Colonic mucosa (tissue), 4 donors: ENCODE data around the gene ERCC1. TPM values are rescaled to one million over a fixed set of nuclear protein-coding genes. Genes with fewer than 3 reads are reported as not detected.
A peak's percentile ranks its signal among the peaks of the same experiment; 100 is the strongest.

Source experiments
- DNase-seq: peaks from one replicate; pipeline ENCODE4 v3.0.0-alpha.2; 2020
- H3K27ac ChIP-seq: fragments of 200-600 bp; one replicate; pipeline ENCODE4 v1.8.0; 2021
- H3K27me3 ChIP-seq: fragments of 200-600 bp; one replicate; pipeline ENCODE4 v1.8.0; 2021
- H3K36me3 ChIP-seq: fragments of 200-600 bp; one replicate; pipeline ENCODE4 v1.8.0; 2021
- H3K4me1 ChIP-seq: fragments of 200-600 bp; one replicate; pipeline ENCODE4 v1.8.0; 2021; ENCODE audit warnings: mild to moderate bottlenecking
- H3K4me3 ChIP-seq: fragments of 200-600 bp; one replicate; pipeline ENCODE4 v1.8.0; 2021
- H3K9ac ChIP-seq, 2 donors: one replicate each; pipeline ENCODE4 v1.7.0; 2013; ENCODE audit warnings: control low read depth in 2 of 2, low read depth in 2 of 2, low read length in 2 of 2
- H3K9me3 ChIP-seq: fragments of 200-600 bp; one replicate; pipeline ENCODE4 v1.8.0; 2021
- intact Hi-C: fragments of 100-400 bp; cut with DNase I; formaldehyde crosslinking; loops from one replicate; pipeline ENCODE4 v1.14.1; 2022
- total RNA-seq, 2 donors: library from RNA; stranded (reverse); fragmentation: NEBNext Ultra II Directional in 1 of 2; extraction: Animal tissue kit (Norgen Biotek cat#: 25700) in 1 of 2; gene quantifications; one replicate each; pipeline ENCODE4 v1.2.1, GENCODE V29; 2021
- TF ChIP-seq, protein P1 (sequence below): fragments of 200-600 bp; IDR thresholded peaks from one replicate; pipeline ENCODE4 v1.8.0; 2022; ENCODE audit warnings: antibody characterized with exemption, mild to moderate bottlenecking
- donor health status: healthy.
- donor health status: DM: no; HTN: no; CAD: no.
- donor health status: DM: no; HTN: no; CAD: no.

Gene ERCC1
- total RNA-seq, 2 donors from 2014 or later = 30.0 to 37.3 TPM

DNA sequence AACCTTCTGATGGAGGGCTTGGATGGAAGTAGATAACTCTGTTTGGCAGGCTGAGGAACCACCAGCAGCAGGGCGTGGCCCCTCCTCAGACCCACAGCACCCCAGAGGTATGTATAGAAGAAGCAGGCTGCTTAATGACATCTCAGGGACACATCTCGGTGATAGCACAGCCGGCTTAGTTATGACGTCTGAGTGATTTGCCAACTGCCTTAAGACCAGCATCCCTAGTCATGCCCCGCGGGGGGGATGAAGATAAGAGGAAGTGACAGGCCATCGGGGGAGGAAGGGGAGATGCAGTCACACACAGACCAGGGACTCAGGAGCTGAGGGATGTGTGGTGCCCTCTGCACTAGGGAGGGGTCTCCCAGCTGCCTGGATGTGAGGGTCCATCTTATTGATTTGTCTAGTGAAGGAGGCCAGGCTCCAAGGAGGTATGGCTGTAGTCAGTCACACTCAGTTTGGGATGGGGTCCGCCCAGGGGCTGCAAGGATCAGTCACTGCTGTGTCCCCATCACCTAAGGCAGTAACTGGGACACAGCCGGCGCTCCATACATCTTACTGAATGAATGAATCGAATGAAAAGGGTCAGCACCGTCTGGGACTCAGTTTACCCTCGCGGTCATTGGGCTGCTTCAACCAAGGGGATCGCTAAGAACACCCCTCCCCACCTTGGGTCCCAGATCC lies 19.2 kb upstream of the ERCC1 start:
- TF ChIP-seq, protein P1, sequence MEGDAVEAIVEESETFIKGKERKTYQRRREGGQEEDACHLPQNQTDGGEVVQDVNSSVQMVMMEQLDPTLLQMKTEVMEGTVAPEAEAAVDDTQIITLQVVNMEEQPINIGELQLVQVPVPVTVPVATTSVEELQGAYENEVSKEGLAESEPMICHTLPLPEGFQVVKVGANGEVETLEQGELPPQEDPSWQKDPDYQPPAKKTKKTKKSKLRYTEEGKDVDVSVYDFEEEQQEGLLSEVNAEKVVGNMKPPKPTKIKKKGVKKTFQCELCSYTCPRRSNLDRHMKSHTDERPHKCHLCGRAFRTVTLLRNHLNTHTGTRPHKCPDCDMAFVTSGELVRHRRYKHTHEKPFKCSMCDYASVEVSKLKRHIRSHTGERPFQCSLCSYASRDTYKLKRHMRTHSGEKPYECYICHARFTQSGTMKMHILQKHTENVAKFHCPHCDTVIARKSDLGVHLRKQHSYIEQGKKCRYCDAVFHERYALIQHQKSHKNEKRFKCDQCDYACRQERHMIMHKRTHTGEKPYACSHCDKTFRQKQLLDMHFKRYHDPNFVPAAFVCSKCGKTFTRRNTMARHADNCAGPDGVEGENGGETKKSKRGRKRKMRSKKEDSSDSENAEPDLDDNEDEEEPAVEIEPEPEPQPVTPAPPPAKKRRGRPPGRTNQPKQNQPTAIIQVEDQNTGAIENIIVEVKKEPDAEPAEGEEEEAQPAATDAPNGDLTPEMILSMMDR = no peak
- peak; percentile 58 for DNase-seq
- H3K9me3 ChIP-seq = no peaks in the 10 kb centered on the region
- no peaks in the 10 kb centered on the region for H3K4me1 ChIP-seq
- H3K36me3 ChIP-seq = no peaks in the 10 kb centered on the region
- peak overlapping the region; percentile 31 for H3K4me3 ChIP-seq
- intact Hi-C loops = no loop called here
- no peaks in the 10 kb centered on the region for H3K27me3 ChIP-seq
- peak overlapping the region; percentile 72 for H3K27ac ChIP-seq
- H3K9ac ChIP-seq = peak overlapping the region; percentile 38 to 91

- Histone ChIP-seq H3K9me3 (no peaks in the 10 kb centered on the region), H3K4me3 (no peak overlapping the region), H3K9ac (peak overlapping the region; percentile 38 to 91), H3K36me3 (no peaks in the 10 kb centered on the region), H3K4me1 (no peaks in the 10 kb centered on the region), H3K27ac (peak overlapping the region; percentile 72), H3K27me3 (no peaks in the 10 kb centered on the region)
- no peak for DNase-seq
- intact Hi-C loops = no loop called here
- TF ChIP-seq, protein P1 = no peak
These were observed 18.7 kb upstream of the ERCC1 start for GRCh38 chr19:45442408-45442777.

DNA sequence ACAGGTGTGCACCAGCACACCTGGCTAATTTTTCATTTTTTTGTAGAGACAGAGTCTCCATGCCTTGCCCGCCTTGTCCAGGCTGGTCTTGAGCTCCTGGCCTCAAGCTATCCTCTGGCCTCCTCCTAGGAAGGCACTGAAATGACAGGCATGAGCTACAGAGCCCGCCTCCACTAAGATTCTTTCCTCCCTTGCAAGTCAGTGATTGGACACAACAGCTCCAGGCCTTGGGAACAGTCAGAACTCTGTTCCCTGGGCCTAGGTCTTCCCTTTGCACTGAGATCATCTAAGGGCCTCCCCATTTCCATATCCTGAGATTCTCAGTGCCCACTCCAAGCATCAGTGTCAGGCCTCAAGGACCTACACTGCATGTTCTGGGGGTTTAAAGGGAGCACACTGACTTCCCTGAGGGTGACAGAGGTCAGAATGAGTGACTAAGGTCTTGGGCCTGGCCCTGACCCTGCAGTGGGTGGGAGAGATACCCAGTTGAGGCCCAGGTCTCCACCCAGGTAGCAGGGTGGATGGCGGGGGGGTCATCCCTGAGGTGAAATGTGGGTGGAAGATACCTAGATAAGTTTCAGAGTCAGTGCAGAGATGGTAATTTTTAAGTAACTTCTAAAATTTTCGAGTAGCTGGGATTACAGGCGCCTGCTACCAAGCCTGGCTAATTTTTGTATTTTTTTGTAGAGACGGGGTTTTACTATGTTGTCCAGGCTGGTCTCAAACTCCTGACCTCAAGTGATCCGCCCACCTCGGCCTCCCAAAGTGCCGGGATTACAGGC lies 17.3 kb upstream of the ERCC1 start:
- no peaks in the 10 kb centered on the region for H3K27me3 ChIP-seq
- H3K9me3 ChIP-seq = no peaks in the 10 kb centered on the region
- DNase-seq = no peak
- no peaks in the 10 kb centered on the region for H3K36me3 ChIP-seq
- no peak overlapping the region for H3K4me3 ChIP-seq
- no peak overlapping the region for H3K27ac ChIP-seq
- intact Hi-C loops = no loop called here
- H3K9ac ChIP-seq = peak overlapping the region in 1 of 2 donors; percentile 19
- TF ChIP-seq, protein P1 = no peak
- no peaks in the 10 kb centered on the region for H3K4me1 ChIP-seq

GRCh38 chr19:45440259-45440638 lies 16.5 kb upstream of the ERCC1 start:
- Histone ChIP-seq H3K9ac (peak overlapping the region; percentile 13 to 68), H3K36me3 (no peaks in the 10 kb centered on the region), H3K9me3 (no peaks in the 10 kb centered on the region), H3K4me1 (no peaks in the 10 kb centered on the region), H3K27ac (peak overlapping the region; percentile 86), H3K4me3 (peak overlapping the region; percentile 65), H3K27me3 (no peaks in the 10 kb centered on the region)
- no peak for DNase-seq
- intact Hi-C loops = no loop called here
- TF ChIP-seq, protein P1 = no peak

DNA sequence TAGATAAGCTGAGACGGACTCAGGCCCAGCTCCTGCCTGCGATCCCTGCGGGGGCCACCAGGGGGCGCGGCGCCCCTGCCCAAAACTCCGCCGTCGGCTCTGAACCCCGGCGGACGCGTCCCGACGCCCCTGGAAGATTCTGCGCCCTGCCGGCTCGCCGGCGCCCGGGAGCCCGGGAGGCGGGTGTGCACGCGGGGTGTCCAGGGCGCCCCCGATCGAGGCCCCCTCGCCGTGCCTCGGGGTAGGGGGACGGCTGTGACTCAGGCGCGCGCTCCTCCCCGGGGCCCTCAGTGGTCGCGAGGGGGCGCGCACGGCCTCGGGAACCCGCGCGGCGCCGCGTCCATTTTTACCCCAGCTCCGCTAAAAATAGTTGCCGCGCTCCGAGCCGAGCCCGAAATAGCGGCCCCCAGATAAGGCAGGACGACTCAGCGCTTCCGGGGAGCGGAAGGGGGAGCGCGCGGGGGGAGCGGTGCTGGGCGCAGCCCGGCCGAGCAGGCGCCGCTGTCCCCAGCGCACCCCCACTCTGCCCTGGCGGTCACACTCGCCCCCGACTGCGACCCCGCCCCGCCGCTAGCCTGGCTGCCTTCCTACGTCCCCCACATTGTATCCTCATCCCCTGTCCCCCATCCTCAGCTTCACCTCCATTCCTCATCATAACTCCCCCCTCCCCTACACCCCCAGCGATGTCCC lies 16.0 kb upstream of the ERCC1 start:
- Histone ChIP-seq H3K27ac (peak overlapping the region; percentile 86), H3K4me3 (peak overlapping the region; percentile 65), H3K9me3 (no peaks in the 10 kb centered on the region)

More for the DNA sequence above, 16.0 kb upstream of the ERCC1 start:
- Histone ChIP-seq H3K9ac (peak overlapping the region; percentile 13 to 68), H3K36me3 (no peaks in the 10 kb centered on the region), H3K4me1 (no peaks in the 10 kb centered on the region), H3K27me3 (no peaks in the 10 kb centered on the region)
- intact Hi-C loops = loop anchor here (2.0 kb wide), 1 partner anchor 39 kb away; no protein-coding TSS in a partner anchor
- DNase-seq = peak; percentile 80
- TF ChIP-seq, protein P1 = peak; percentile 99
